HG03045 (cell line): ENCODE results near the gene CCHCR1.

Experiments used
- ATAC-seq: cut with Tn5 transposase; IDR thresholded peaks from one replicate; pipeline ENCODE4 v1.9.1; 2021; ENCODE audit warnings: mild to moderate bottlenecking, moderate library complexity; ENCODE audit not compliant: unreplicated experiment

CCHCR1 gene

GRCh38 chr6:31130751-31131150 lies 26.9 kb downstream of the CCHCR1 start:
- ATAC-seq, result no peak

- ATAC-seq, result no peak
Observed at GRCh38 chr6:31129130-31129529, 28.5 kb downstream of the CCHCR1 start.

- ATAC-seq, result no peak
Observed at GRCh38 chr6:31128093-31128676, 29.4 kb downstream of the CCHCR1 start.

- no peak for ATAC-seq
Observed at GRCh38 chr6:31126396-31127175, 31.0 kb downstream of the CCHCR1 start.

GRCh38 chr6:31125586-31126363 lies 31.8 kb downstream of the CCHCR1 start:
- no peak for ATAC-seq

- no peak for ATAC-seq
Observed at GRCh38 chr6:31125162-31125561, 32.4 kb downstream of the CCHCR1 start.

- ATAC-seq, result no peak
Observed at GRCh38 chr6:31122791-31123706, 34.6 kb downstream of the CCHCR1 start.

- ATAC-seq, result no peak
Observed at GRCh38 chr6:31121131-31121790, 36.3 kb downstream of the CCHCR1 start.

- no peak for ATAC-seq
Observed at GRCh38 chr6:31120151-31120915, 37.3 kb downstream of the CCHCR1 start, which contains the start of gene CDSN. TSS of gene CDSN (minus strand) at chr6:31120446. CDS start at chr6:31120419, 27 bp downstream.

- no peak for ATAC-seq
Observed at GRCh38 chr6:31118178-31118577, 39.4 kb downstream of the CCHCR1 start.

GRCh38 chr6:31116661-31117385 lies 40.8 kb downstream of the CCHCR1 start:
- no peak for ATAC-seq

- ATAC-seq, result no peak
Observed at GRCh38 chr6:31115941-31116560, 41.6 kb downstream of the CCHCR1 start.

GRCh38 chr6:31114970-31115849 lies 42.4 kb downstream of the CCHCR1 start:
- ATAC-seq, result no peak

- ATAC-seq, result no peak
Observed at GRCh38 chr6:31114541-31114878, 43.1 kb downstream of the CCHCR1 start, which contains the start of gene PSORS1C1. TSS of gene PSORS1C1 (plus strand) at chr6:31114800. CDS start at chr6:31129633, 14,833 bp downstream.

GRCh38 chr6:31113861-31114540 lies 43.6 kb downstream of the CCHCR1 start:
- no peak for ATAC-seq

GRCh38 chr6:31112478-31112877 lies 45.1 kb downstream of the CCHCR1 start, which contains the start of gene C6orf15:
TSS of gene C6orf15 (minus strand) at chr6:31112575. CDS start at chr6:31112555, 20 bp downstream.
- no peak for ATAC-seq

- ATAC-seq, result no peak
Observed at GRCh38 chr6:31111712-31112111, 45.9 kb downstream of the CCHCR1 start.
